ENCODE measurements around the gene PLCG2. TPM values are rescaled to one million over a fixed set of nuclear protein-coding genes. Genes with fewer than 3 reads are reported as not detected.
A peak's percentile ranks its signal among the peaks of the same experiment; 100 is the strongest.

Gene PLCG2
- total RNA-seq, 1 experiment from 2014 or later: 3.5 TPM

DNA sequence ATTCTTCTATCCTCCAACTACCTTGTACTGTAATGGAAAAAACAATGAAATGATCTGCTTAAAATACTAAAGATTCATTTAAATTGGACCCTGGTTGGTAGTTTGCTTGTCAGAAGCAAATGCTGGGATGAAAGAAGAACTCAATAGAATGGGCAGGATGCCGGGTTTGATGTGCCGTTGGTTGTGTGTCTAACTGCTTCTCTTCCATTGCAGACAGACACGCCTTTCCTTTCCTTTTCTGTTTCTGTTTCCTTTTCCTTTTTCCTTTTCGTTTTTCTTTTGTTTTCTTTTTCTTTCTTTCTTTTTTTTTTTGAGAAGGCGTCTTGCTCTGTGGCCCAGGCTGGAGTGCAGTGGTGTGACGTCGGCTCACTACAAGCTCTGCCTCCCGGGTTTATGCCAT, 64.6 kb downstream of the PLCG2 start:
- Histone ChIP-seq H3K9ac (ENCODE audit: low read length) (no peak overlapping the region), H4K20me1 (ENCODE audit: low read length) (no peaks in the 10 kb centered on the region), H3K4me1 (ENCODE audit: insufficient read depth, low read length) (peaks cover 5% of the 10 kb centered on the region), H3K9me3 (ENCODE audit: low read length) (no peaks in the 10 kb centered on the region), H3K36me3 (ENCODE audit: low read depth, low read length) (no peaks in the 10 kb centered on the region), H3K27ac (ENCODE audit: low read length) (no peak overlapping the region), H3K4me3 (ENCODE audit: low read length) (no peak overlapping the region), H3K4me2 (ENCODE audit: low read length) (no peak overlapping the region), H3K79me2 (ENCODE audit: low read length) (no peaks in the 10 kb centered on the region), H3F3A (ENCODE audit: low read length, unreplicated experiment) (no peaks in the 10 kb centered on the region), H2AFZ (ENCODE audit: low read length) (no peak overlapping the region), H3K9me2 (replicated peaks; ENCODE audit: low read length) (no peaks in the 10 kb centered on the region), H3K27me3 (ENCODE audit: low read length) (no peaks in the 10 kb centered on the region)
- TF ChIP-seq EZH2 (IDR thresholded peaks at IDR 0.05; ENCODE audit: low read length, unreplicated experiment): no peak
- TF ChIP-seq EZH2phosphoT487 (IDR thresholded peaks at IDR 0.05; ENCODE audit: borderline replicate concordance, low read length): no peak
- TF ChIP-seq, protein P1, sequence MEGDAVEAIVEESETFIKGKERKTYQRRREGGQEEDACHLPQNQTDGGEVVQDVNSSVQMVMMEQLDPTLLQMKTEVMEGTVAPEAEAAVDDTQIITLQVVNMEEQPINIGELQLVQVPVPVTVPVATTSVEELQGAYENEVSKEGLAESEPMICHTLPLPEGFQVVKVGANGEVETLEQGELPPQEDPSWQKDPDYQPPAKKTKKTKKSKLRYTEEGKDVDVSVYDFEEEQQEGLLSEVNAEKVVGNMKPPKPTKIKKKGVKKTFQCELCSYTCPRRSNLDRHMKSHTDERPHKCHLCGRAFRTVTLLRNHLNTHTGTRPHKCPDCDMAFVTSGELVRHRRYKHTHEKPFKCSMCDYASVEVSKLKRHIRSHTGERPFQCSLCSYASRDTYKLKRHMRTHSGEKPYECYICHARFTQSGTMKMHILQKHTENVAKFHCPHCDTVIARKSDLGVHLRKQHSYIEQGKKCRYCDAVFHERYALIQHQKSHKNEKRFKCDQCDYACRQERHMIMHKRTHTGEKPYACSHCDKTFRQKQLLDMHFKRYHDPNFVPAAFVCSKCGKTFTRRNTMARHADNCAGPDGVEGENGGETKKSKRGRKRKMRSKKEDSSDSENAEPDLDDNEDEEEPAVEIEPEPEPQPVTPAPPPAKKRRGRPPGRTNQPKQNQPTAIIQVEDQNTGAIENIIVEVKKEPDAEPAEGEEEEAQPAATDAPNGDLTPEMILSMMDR (conservative IDR thresholded peaks at IDR 0.05; ENCODE audit: low read depth, low read length): no peak
- CTCF ChIA-PET: no interaction called here
- BruUV-seq (replicated peaks): no TSS peak
- POLR2A ChIA-PET (ENCODE audit: unreplicated experiment): no interaction called here
- intact Hi-C loops (cut with micrococcal nuclease): no loop called here
- DNase-seq (no peak), ATAC-seq (no peak)

- Histone ChIP-seq H3K4me1 (ENCODE audit: insufficient read depth, low read length) (no peaks in the 10 kb centered on the region), H4K20me1 (ENCODE audit: low read length) (no peaks in the 10 kb centered on the region), H3K4me3 (ENCODE audit: low read length) (no peak overlapping the region), H3K27me3 (ENCODE audit: low read length) (no peaks in the 10 kb centered on the region), H3K79me2 (ENCODE audit: low read length) (no peaks in the 10 kb centered on the region), H3F3A (ENCODE audit: low read length, unreplicated experiment) (no peaks in the 10 kb centered on the region), H3K9me3 (ENCODE audit: low read length) (no peaks in the 10 kb centered on the region), H3K36me3 (ENCODE audit: low read depth, low read length) (no peaks in the 10 kb centered on the region), H3K27ac (ENCODE audit: low read length) (no peak overlapping the region), H2AFZ (ENCODE audit: low read length) (no peak overlapping the region), H3K4me2 (ENCODE audit: low read length) (no peak overlapping the region), H3K9me2 (replicated peaks; ENCODE audit: low read length) (no peaks in the 10 kb centered on the region), H3K9ac (ENCODE audit: low read length) (no peak overlapping the region)
- POLR2A ChIA-PET (ENCODE audit: unreplicated experiment): no interaction called here
- TF ChIP-seq EZH2 (IDR thresholded peaks at IDR 0.05; ENCODE audit: low read length, unreplicated experiment) (no peak), EZH2phosphoT487 (IDR thresholded peaks at IDR 0.05; ENCODE audit: borderline replicate concordance, low read length) (no peak)
- TF ChIP-seq, protein P1 (conservative IDR thresholded peaks at IDR 0.05; ENCODE audit: low read depth, low read length): no peak
- ATAC-seq (peak; percentile 42), DNase-seq (peak; percentile 52)
- intact Hi-C loops (cut with micrococcal nuclease): no loop called here
- no TSS peak for BruUV-seq (replicated peaks)
- CTCF ChIA-PET: no interaction called here
Measured at GRCh38 chr16:81846105-81846504, 67.0 kb downstream of the PLCG2 start.

DNA sequence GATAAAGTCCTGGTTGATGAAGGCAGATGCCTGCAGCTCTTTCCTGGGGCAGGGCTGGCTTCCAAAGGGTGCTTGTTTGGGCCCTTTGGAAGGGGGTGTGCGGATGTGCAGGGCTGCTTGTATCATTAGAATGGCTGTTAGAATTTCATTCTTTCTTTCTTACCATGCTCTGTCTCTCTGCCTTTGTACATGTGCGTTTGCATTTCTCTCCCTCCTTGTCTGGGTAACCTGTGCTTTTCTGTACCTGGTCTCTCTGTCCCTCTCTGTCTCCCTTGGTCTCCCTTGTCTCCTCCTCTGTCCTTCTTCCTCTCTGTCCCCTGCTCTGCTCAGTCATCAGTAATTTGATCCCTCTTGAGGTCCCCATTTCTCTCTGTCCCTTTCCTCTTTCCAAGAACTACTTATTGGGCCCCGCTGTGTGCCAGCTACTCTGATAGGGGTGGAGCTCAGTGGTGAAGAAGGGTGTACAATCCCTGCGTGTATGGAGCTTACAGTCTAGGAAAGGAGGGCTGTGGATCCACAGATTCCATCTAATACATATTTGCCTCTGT, 69.3 kb downstream of the PLCG2 start:
- H3K4me3 ChIP-seq (ENCODE audit: low read length): no peak overlapping the region
- no peaks in the 10 kb centered on the region for H3K9me2 ChIP-seq (replicated peaks; ENCODE audit: low read length)
- H2AFZ ChIP-seq (ENCODE audit: low read length): no peak overlapping the region
- no peaks in the 10 kb centered on the region for H3K27me3 ChIP-seq (ENCODE audit: low read length)
- no peak overlapping the region for H3K9ac ChIP-seq (ENCODE audit: low read length)
- H3K36me3 ChIP-seq (ENCODE audit: low read depth, low read length): no peaks in the 10 kb centered on the region
- no peaks in the 10 kb centered on the region for H3K79me2 ChIP-seq (ENCODE audit: low read length)
- TF ChIP-seq, protein P1 (conservative IDR thresholded peaks at IDR 0.05; ENCODE audit: low read depth, low read length): no peak
- no peak for TF ChIP-seq EZH2 (IDR thresholded peaks at IDR 0.05; ENCODE audit: low read length, unreplicated experiment)
- no peak for TF ChIP-seq EZH2phosphoT487 (IDR thresholded peaks at IDR 0.05; ENCODE audit: borderline replicate concordance, low read length)
- POLR2A ChIA-PET (ENCODE audit: unreplicated experiment): no interaction called here
- H4K20me1 ChIP-seq (ENCODE audit: low read length): no peaks in the 10 kb centered on the region
- no peak for DNase-seq
- no peak overlapping the region for H3K4me2 ChIP-seq (ENCODE audit: low read length)
- no peaks in the 10 kb centered on the region for H3K4me1 ChIP-seq (ENCODE audit: insufficient read depth, low read length)
- no TSS peak for BruUV-seq (replicated peaks)
- H3F3A ChIP-seq (ENCODE audit: low read length, unreplicated experiment): no peaks in the 10 kb centered on the region
- ATAC-seq: no peak
- intact Hi-C loops (cut with micrococcal nuclease): no loop called here
- no peaks in the 10 kb centered on the region for H3K9me3 ChIP-seq (ENCODE audit: low read length)
- H3K27ac ChIP-seq (ENCODE audit: low read length): no peak overlapping the region
- CTCF ChIA-PET: no interaction called here
